ENCODE results near the gene ZNF490.
"Not testable (repeated sequence)": the region's sequence is repeated elsewhere in the genome, so short reads cannot be mapped to it uniquely, and the experiment has no call there.

ZNF490 gene

GRCh38 chr19:12610540-12611360 lies at the start of gene ZNF490, which contains the start of gene ZNF791:
ZNF490 (minus strand) TSS chr19:12610813; CDS start chr19:12610680, 133 bp downstream.
ZNF791 (plus strand) TSS chr19:12610920; CDS start chr19:12611080, 160 bp downstream.
- DNase-seq: peak; percentile 99

DNA sequence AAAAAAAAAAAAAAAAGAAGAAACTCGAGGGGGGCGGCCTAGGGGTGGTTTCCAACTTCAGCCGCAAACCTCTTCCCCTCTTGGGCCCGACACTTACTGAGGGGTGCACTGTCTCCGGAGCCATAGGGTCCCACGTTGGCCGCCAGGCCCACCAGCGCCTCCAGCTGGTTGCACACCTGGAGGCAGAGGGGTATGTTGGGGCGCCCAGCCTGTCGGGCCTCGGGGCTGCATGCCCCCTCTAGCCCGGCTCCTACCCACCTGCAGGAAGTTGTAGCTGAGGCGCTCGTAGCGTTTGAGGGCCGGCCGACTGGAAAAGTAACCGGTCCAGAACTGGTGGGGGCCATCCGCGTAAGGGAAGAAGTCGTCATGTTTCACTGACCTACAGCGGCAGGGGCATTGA lies 47.4 kb upstream of the ZNF490 start:
- no peak for DNase-seq

GRCh38 chr19:12656899-12657571 lies 46.4 kb upstream of the ZNF490 start:
- DNase-seq: peak; percentile 31

DNA sequence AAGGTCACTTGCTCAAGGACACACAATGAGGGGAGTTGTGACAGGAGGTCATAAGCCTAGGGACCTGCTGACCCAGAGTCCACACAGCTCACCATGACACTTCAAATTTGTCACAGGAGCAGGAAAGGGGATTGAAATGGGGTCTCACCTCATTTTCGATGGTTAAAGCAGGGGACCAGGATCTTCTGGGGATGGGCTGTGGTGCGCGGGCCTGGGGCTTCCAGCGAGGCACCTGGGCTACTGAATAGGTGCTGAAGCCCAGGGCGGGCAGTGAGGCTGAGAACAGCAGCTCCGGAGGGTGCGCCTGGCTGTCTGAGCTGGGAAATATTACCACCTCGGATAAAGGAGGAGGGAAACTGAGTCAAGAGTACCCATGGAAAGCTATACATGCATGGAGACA lies 44.9 kb upstream of the ZNF490 start:
- no peak for DNase-seq

- DNase-seq: no peak
Measured at GRCh38 chr19:12652219-12652618, 41.6 kb upstream of the ZNF490 start.

- DNase-seq: no peak
Measured at GRCh38 chr19:12649941-12650340, 39.3 kb upstream of the ZNF490 start.

DNA sequence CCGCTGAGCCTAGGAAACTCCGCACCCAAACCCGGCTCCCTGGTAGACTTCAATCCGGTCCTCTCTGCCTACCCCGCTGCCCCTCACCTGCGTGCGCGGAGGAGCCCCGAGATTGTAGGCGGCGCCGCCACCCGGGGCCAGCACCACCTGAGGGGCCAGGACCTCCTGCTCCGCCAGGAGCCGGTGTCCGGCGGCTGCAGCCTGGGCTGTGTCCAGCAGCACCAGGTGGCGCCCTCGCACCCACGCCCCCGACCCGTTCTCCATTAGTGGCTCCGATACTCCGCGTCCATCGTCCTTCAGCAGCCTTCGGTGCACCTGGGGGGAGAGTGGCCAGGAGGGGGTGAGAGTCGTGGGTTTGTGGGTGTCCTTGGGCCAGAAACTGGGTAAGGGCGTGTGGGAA lies 37.5 kb upstream of the ZNF490 start:
- DNase-seq: no peak

DNA sequence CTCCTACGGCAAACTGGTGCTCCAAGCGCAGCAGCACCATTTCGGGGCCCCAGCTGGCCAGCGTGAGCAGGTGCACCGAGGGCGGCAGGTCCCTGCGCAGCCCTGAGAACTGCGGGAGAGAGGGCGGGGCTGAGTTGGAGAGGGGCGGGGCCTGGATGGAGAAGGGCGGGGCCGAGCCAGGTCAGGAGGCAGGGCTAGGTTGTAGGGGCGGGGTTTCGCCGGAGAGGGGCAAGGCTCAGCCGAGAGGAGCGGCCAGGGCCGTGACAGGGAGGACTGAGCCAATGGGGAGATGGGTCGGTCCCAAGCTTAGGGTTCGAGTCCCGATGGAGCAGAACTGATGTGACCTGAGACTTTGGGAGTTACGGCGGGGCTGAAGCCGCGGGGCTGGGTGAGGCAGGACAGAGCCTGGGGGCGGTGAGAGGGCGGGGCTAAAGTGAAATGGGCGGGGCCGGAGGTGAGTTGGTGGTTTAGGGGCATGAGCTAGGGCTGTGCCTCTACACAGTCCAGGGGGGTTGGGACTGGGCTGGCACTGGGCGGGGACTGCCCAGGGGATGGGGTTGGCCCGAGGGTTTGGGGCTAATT lies 37.0 kb upstream of the ZNF490 start:
- DNase-seq: peak; percentile 45

DNA sequence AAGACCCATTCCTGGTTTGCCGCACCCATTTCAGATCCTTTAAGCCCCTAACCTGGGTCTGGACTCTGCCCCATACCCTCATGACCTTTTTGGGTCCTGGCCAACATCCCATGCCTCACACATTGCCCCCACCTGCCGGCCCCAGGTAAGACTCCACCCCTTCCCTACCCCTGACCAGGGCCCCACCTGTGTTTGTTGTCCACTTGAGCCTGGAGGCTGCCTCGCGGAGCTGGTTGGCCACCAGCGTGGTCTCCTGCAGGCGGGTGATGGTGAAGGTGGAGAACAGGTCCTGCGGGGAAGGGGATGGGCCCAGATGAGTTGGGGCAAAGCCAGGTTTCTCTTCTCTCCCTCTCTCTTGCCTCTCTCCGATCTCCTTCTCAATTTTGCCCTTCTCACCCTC lies 36.4 kb upstream of the ZNF490 start:
- DNase-seq: no peak

DNA sequence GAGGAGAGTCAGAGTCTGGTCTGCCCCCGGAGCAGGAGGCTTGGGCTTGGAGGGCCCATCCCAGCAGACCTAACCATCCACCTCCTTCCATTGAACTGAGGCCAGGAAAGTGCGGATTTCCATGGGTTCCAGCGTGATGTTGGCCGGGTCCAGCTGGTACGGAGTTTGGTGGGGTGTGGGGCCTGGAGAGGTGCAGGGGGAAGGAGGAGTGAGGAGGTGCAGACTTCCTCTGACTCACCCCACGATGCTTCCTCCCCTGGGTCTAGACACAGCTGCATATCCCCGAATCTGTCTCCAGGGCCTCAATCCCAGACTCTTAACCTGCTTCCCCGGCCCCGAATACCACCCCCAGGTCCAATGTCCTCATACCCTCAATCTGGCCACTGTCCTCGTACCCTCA lies 35.9 kb upstream of the ZNF490 start:
- no peak for DNase-seq

DNA sequence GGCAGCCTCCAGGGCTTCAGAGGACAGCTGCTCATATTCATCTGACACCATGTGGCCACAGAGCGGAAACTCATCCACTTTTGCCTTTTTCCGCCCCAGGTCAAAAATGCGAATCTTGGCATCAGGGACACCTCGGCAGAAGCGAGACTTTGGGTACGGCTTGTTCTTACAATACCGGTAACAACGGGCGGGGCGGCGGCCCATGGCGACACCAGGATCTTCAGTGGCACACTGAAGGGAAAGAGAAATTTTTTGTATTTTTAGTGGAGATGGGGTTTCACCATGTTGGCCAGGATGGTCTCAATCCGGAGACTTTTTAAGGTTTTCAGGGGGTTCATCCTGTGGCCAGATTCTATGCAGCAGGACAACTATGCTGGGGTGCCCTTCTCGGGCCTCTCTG lies 33.1 kb upstream of the ZNF490 start:
- not testable (repeated sequence) for DNase-seq

GRCh38 chr19:12642506-12642905 lies 31.9 kb upstream of the ZNF490 start:
- DNase-seq: no peak

DNA sequence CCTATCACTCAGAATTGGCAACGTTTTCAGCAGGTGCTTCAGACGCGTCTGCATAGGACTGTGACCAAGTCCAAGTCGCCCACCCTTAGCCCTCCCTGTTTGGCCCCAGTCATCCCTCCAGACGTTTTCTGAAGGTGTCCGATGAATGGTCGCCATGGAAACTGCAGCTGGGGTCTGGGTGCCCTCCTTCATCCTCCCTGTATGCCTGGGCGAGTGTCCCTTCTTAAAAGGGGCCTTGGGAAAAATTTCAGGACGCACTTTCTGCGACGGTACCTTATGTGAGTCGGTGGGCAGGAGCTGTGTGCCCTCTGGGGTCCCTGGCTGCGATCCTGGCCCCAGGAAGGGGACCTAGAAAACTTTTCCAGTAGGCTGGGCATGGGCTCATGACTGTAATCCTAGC lies 30.8 kb upstream of the ZNF490 start:
- no peak for DNase-seq

GRCh38 chr19:12639901-12640613 lies 29.4 kb upstream of the ZNF490 start:
- peak; percentile 91 for DNase-seq

DNA sequence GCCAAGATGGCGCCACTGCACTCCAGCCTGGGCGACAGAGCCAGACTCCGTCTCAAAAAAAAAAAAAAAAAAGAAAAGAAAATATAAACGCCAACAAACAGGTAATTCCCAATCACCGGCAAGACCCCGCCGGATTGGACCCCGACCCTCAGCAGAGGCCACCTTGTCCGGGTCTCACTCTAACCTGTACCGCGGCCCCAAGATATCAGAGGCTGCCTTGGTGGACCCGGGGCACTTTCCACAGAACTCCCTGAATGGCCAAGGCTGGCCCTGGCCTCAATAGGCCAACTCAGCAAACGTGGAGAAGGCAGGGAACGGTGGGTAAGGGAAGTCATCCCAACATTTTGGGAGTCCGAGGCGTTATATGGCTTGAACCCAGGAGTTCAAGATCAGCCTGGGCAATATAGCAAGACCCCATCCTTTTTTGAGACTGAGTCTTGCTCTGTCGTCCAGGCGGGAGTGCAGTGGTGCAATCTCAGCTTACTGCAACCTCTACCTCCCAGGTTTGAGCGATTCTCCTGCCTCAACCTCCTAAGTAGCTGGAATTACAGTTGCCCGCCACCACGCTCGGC lies 28.1 kb upstream of the ZNF490 start:
- DNase-seq: no peak

GRCh38 chr19:12636631-12637030 lies 26.0 kb upstream of the ZNF490 start:
- DNase-seq: no peak

DNA sequence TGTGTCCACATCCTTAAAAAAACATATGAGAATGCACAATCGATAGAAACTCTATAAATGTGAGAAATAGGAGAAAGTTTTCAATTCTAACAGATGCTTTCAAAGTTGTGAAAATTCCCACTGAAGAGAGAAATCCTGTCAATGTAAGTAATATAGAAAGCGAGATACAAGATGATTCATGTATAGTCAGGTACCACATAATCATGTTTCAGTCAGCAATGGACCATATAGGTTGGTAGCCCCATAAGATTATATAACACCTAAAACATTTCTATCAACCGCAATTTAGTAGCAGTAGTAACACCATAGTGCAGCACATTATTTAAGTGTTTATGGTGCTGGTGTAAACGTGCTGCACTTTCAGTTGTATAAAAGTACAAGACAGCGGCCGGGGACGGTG lies 18.6 kb upstream of the ZNF490 start:
- no peak for DNase-seq

GRCh38 chr19:12628040-12629022 lies 17.7 kb upstream of the ZNF490 start:
- no peak for DNase-seq

DNA sequence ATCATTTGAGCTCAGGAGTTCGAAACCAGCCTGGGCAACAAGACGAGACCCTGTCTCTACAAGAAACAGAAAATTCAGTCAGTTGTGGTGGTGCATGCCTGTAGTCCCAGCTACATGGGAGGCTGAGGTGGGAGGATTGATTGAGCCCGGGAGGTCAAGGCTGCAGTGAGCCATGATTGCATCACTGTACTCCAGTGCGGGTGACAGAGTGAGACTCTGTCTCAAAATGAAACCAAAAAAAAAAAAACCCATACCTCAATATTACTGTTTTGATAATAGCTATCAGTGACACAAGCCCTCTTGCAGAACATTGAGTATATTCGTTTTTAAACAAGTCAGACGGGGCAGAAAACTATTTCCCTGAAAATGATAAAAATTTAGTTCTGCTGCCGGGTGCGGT lies 16.3 kb upstream of the ZNF490 start:
- DNase-seq: no peak

- DNase-seq: no peak
Measured at GRCh38 chr19:12623361-12624031, 12.9 kb upstream of the ZNF490 start.
